Inflammatory macrophage (primary cell): ENCODE results near the gene RPS3.

Experiments
- DNase-seq, 2 donors: peaks; one replicate each; pipeline ENCODE4 v3.0.0-alpha.2; 2020 to 2022

The RPS3 gene

DNA sequence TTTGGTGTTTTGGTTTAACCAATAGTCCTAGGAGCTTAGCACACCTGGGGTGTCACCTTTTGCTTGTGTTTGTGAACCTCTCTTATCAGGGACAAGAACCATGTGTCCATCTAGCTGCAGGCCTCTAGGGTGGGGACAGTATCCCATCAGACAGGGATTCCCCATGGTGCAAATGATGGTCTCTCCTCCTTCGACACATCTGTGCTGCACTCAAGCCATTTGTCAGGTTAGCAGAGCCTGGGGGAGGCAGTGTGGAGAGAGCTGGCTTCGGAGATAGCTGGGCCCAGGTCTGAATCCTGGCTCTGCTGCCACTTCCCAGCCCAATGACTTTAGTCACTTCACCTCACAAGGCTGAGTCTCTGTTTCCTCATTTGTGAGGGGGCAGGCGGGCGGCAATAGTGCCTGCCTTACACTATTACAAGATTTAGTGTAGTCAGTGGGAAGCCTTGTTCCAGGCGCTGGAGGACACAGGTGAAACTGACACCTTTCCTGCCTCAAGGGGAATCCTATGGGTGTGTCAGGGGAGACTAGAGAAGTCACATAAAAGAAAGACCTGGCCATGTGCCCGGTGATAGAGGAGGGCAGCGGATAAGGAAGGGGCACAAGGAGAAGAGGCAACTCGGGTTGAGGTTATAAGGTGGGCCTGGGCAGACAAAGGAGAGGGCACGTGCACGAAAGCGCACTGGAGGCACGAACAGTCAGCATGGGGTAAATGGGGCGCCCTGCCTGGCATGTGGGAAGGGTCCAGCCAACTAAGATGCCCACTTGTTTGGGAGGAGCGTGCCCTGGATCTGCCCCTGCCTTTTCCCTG, 21.1 kb downstream of the RPS3 start:
- DNase-seq, result no peak

- DNase-seq, result no peak
Measured at GRCh38 chr11:75421035-75421602, 21.8 kb downstream of the RPS3 start.

DNA sequence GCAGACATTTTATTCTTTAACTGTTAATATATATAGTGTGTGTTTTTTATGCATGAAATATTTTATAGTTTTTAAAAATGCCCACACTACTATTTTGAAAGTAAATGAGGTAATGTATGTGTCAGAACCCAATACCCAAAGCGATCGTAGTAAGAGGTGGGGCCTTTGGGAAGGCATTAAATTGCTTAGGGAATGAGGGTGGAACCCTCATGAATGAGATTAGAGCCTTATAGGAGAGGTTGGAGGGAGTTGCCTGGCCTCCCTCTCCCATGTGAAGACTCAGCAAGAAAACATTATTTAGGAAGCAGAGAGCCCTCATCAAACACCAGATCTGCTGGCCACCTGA, 22.6 kb downstream of the RPS3 start:
- no peak for DNase-seq

GRCh38 chr11:75422248-75423231, 23.2 kb downstream of the RPS3 start:
- DNase-seq, result no peak

DNA sequence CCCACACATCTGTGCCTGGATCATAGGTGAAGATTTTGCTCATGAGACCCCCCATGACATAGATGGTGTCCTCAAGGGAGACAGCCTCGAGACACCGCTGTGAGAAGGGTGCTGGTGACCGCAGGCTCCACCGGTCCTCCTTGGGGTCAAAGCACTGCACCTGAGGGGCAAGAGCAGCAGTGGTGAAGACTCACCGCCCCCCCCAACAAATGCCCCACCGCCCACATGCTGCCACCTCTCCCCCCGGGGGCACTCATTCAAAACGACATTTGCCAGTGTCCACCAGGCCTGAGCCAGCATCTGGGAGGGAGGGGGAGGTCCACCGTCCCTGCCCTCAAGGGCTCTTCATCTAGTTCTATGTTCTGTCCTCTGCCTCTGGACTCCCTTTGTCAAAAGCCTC, 24.4 kb downstream of the RPS3 start:
- no peak for DNase-seq

- DNase-seq, result peak in 1 of 2 donors; percentile 5
Measured at GRCh38 chr11:75424396-75424795, 25.1 kb downstream of the RPS3 start.

GRCh38 chr11:75425422-75425821, 26.1 kb downstream of the RPS3 start:
- no peak for DNase-seq

DNA sequence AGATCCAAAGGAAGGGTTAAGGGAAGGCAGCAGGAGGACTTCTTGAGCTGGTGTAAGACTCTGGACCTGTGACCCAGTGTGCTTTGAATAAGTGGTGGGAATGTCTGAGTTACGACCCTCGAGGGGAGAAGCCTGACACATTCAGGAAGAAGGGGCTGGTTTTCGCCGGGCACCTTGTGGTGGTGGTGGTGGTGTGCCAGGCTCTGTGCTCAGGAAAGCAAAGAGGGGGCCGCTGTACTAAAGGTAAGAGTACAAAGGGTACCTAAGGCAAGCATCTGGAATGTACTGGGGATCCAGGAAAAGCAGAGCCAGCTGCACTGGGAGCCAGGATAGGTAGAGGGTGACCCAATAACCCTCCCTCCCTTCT, 27.4 kb downstream of the RPS3 start:
- DNase-seq, result no peak

DNA sequence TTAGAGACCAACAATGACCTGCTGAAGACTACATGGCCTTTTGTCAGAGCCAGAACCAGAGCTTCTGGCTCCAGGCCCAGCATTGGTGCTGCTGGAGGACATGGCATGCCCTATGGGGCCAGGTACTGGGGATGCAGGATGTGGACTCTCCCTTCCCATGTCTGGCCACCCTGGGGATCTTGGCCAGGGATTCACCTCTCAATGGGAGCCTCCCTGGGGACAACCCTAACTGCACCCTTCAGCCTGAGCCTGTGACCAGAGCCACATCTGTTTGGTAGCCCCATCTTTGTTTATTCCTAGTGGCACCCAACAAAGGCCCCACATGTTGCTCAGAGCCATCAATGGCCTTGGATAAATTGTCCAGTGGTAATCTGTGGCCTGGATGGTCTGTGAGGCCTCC, 27.9 kb downstream of the RPS3 start:
- no peak for DNase-seq

DNA sequence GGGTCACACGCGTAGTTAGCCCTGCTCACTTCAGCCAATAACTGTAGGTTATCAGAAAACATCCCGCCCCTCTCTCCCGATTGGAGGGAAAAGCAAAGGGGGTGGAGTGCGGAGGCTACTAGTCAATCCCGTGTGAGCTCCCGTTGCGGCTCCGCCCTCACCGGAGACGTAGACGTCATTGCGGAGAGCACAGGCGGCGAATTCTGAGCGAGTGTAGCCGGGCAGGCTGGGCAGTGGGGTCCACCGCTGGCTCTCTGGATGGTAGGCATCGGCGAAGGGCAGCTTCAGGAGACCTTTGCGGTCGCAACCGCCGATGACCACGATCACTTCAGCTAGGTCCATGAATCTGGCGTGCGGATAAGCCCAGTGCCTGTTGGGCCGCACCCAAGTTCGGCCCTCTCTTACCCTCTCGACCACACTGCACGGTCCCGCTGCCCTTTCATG, 29.0 kb downstream of the RPS3 start:
- DNase-seq, result peak; percentile 60 to 77

DNA sequence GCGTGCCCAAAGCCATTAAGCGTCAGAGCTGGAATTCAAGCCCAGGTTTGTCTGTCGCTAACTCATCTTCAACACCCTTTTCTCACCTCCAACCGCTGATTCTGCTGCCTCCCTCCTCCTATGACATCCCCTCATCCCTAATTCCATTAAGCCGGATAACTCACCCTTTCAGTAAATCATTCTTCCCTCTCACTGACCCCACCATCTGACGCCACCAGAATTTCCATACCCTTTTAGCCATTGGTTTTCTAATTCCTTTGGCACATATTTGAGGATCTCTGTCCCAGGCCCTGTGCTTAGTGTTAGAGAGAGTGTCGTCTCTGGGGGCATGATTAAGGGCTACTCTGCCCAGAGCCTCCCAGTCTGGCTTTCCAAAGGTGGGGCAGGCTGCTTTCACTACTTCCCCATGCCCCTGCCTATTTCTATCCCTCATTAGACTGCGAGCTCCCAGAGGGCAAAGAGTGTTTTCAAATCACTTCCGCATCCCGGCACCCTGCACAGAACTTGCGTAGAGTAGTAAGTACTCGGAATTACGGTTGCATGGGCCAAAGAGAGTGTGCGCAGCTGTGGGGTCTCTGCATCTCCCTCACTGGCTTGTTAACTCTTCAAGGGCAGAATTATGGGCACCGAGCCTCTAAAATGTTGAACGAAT, 29.8 kb downstream of the RPS3 start:
- no peak for DNase-seq

DNA sequence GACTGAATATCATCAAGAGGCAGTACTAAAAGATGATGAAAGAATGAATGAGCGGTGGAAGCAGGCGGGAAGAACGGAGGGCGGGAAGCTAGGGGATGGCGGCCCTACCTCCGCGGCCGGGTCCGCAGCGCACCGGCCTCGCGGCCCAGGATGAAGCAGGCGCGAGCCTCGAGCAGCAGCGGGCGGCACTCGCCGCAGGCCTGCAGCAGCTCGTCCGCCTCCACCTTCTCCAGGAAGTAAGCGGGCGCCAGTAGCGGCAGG, 30.3 kb downstream of the RPS3 start:
- no peak for DNase-seq

GRCh38 chr11:75429902-75430713, 30.8 kb downstream of the RPS3 start:
- peak; percentile 77 to 89 for DNase-seq

- DNase-seq, result no peak
Measured at GRCh38 chr11:75430714-75431532, 31.6 kb downstream of the RPS3 start.

DNA sequence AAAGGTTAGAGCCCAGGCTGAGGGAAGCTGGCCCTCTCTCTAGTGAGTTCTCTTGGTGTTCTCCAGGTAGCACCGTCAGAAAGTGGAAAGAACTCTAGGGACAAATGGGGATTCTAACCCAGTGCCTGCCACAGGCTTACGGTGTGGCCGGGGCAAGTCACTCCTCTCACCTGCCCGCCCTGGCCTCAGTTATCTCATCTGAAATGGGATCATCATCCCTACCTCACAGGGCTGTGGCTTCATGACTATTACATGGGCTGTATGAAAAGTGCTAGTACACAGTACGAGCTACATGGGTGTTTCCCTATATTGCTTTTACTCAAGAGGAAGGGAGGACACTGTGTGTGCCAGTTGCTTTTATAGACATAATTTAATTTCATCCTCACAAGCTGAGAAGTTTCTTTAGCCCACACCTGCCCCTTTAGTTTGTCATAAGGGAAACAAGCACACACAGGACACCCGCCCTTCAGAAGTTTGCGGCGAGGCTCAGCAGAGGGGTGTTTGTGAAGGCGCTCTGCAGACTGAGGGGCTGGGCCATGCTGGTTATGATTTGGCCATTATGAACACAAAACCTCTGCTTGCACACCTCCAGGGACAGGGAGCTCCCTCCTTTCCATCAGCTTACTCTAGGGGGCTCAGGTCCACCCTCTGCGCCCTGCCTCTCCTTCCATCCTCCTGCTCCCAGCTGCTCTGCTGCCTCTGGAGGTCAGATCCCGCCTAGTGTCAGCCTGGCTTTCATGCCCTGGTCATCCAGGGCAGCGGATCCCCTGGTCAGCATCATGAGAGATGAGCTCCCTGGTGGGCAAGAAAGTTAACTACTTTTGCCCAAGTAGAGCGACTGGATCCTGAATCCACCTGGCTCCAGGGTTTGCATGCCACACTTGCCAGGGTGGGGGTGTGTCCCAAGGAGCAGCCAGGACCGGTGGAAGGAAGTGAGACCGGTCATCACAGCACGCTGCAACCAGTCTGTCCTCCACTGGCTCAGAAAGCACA, 32.5 kb downstream of the RPS3 start:
- DNase-seq, result no peak

GRCh38 chr11:75432911-75433321, 33.6 kb downstream of the RPS3 start, which contains the start of gene KLHL35:
Gene KLHL35, minus strand, starts transcription at chr11:75433203. Its CDS starts 2,574 bp downstream, at chr11:75430629.
- no peak for DNase-seq

DNA sequence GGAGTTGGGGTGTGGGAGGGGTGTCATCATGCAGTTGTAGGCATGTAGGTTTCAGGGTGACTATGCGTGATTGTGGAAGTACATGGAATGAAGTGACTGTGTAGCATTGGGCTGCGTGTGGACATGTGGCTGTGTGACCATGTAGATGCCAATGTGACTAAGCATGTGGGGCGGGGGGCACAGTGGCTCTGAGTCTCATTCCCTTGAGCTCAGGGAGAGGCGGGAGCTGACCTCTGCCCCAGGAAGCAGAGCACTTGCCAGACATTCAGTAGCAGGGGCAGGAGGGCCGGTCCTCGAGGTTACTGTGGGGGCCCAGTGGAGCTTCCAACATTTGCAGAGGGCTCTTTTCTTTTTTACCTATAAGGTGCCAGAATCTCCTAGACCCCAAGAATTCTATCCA, 34.1 kb downstream of the RPS3 start:
- DNase-seq, result no peak

- DNase-seq, result no peak
Measured at GRCh38 chr11:75434051-75434450, 34.7 kb downstream of the RPS3 start.

- no peak for DNase-seq
Measured at GRCh38 chr11:75434886-75435570, 35.7 kb downstream of the RPS3 start.
